ENCODE results near the gene SLC13A3. TPM values are rescaled to one million over a fixed set of nuclear protein-coding genes. Genes with fewer than 3 reads are reported as not detected.

The SLC13A3 gene
- total and polyA plus RNA-seq, 2 of the 4 experiments (the other 2 are of a cell fraction), result 2.5 to 4.2 TPM

DNA sequence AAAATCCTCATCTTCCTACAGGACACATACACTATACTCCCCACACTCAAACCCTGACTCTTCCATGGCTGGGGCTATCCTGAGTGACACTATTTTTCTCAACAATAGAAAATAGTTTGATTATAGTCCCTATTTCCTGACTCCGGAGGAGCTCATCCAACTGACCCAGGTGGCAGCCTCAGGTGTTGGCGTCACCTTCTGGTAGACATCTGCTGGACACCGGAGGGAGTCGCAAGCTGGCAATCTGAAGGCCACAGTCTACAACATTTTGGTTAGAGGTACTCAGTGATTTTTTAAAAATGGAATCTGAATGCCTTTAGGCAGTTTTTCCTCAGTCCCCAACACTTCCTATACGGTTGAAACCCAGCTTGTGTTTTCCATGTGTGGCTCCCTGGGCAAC, 68.6 kb downstream of the SLC13A3 start:
- Histone ChIP-seq H4K20me1 (ENCODE audit: insufficient read depth, low read length) (no peaks in the 10 kb centered on the region), H3K18ac (ENCODE audit: low read depth, low read length) (no peak overlapping the region), H3K9ac (ENCODE audit: low read depth, low read length) (no peak overlapping the region), H3K79me1 (ENCODE audit: low read depth in 1 of 2, low read length in 2 of 2) (no peaks in the 10 kb centered on the region), H3K23ac (ENCODE audit: low read depth, low read length) (no peak overlapping the region), H3K56ac (ENCODE audit: extremely low read depth, insufficient read depth, low read length) (no peak overlapping the region), H3K4me2 (ENCODE audit: low read depth, low read length) (no peak overlapping the region), H3K9me3 (ENCODE audit: control insufficient read depth, insufficient read depth, low read length) (no peaks in the 10 kb centered on the region), H2BK120ac (ENCODE audit: low read depth, low read length) (no peak overlapping the region), H3K14ac (replicated peaks; ENCODE audit: low read depth, low read length) (no peak overlapping the region), H2BK5ac (ENCODE audit: low read depth, low read length, poor library complexity, severe bottlenecking) (no peak overlapping the region), H3K9me1 (ENCODE audit: insufficient read depth, low read length) (no peaks in the 10 kb centered on the region), H3K36me3 (ENCODE audit: control insufficient read depth, insufficient read depth, low read length) (no peaks in the 10 kb centered on the region), H4K5ac (ENCODE audit: low read depth, low read length) (no peak overlapping the region), H3K4me3 (ENCODE audit: insufficient read depth, low read depth, low read length) (no peak overlapping the region), H2BK15ac (ENCODE audit: low read depth, low read length) (no peak overlapping the region), H3K4me1 (ENCODE audit: control insufficient read depth, insufficient read depth, low read length) (no peaks in the 10 kb centered on the region), H2AK9ac (replicated peaks; ENCODE audit: low read depth, low read length, poor library complexity) (no peak overlapping the region), H4K8ac (ENCODE audit: low read depth in 2 of 2, low read length in 2 of 2) (no peak overlapping the region), H3K27me3 (ENCODE audit: control insufficient read depth, insufficient read depth, low read length) (no peaks in the 10 kb centered on the region), H2AK5ac (ENCODE audit: low read depth, low read length) (no peak overlapping the region), H4K91ac (ENCODE audit: insufficient read depth, low read depth, low read length) (no peak overlapping the region), H2AFZ (replicated peaks; ENCODE audit: low read length, poor library complexity) (no peak overlapping the region), H3K27ac (ENCODE audit: insufficient read depth, low read length) (no peak overlapping the region), H3K4ac (ENCODE audit: low read depth, low read length) (no peak overlapping the region), H2BK20ac (ENCODE audit: low read depth, low read length) (no peak overlapping the region)
- intact Hi-C loops (cut with micrococcal nuclease), result no loop called here
- ChIA-PET POLR2A (ENCODE audit: unreplicated experiment) (interaction anchor here (0.5 kb wide), 1 partner anchor 183 kb away, joined by 3 read pairs; no protein-coding TSS in a partner anchor), CTCF (interaction anchor here (0.6 kb wide), 1 partner anchor 315 kb away, joined by 3 read pairs; no protein-coding TSS in a partner anchor)
- TF ChIP-seq SMC3 (IDR thresholded peaks at IDR 0.05; ENCODE audit: low read depth, low read length) (no peak), FOS (IDR thresholded peaks at IDR 0.05; ENCODE audit: low read depth, low read length) (no peak), BHLHE40 (IDR thresholded peaks at IDR 0.05; ENCODE audit: low read depth, low read length) (no peak), NFE2L2 (IDR thresholded peaks at IDR 0.05; ENCODE audit: low read depth, low read length) (no peak), CEBPB (IDR thresholded peaks at IDR 0.05; ENCODE audit: low read depth, low read length) (no peak), RCOR1 (IDR thresholded peaks at IDR 0.05; ENCODE audit: insufficient replicate concordance, low read length) (no peak), MXI1 (IDR thresholded peaks at IDR 0.05; ENCODE audit: borderline replicate concordance, low read depth, low read length) (no peak), MAZ (IDR thresholded peaks at IDR 0.05; ENCODE audit: borderline replicate concordance, low read depth, low read length) (no peak), POLR2A (IDR thresholded peaks at IDR 0.05; ENCODE audit: low read depth, low read length) (no peak)
- TF ChIP-seq, protein P1, sequence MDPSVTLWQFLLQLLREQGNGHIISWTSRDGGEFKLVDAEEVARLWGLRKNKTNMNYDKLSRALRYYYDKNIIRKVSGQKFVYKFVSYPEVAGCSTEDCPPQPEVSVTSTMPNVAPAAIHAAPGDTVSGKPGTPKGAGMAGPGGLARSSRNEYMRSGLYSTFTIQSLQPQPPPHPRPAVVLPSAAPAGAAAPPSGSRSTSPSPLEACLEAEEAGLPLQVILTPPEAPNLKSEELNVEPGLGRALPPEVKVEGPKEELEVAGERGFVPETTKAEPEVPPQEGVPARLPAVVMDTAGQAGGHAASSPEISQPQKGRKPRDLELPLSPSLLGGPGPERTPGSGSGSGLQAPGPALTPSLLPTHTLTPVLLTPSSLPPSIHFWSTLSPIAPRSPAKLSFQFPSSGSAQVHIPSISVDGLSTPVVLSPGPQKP (IDR thresholded peaks at IDR 0.05; ENCODE audit: borderline replicate concordance, low read depth, low read length), result no peak
- TF ChIP-seq, protein P2, sequence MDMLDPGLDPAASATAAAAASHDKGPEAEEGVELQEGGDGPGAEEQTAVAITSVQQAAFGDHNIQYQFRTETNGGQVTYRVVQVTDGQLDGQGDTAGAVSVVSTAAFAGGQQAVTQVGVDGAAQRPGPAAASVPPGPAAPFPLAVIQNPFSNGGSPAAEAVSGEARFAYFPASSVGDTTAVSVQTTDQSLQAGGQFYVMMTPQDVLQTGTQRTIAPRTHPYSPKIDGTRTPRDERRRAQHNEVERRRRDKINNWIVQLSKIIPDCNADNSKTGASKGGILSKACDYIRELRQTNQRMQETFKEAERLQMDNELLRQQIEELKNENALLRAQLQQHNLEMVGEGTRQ (IDR thresholded peaks at IDR 0.05; ENCODE audit: low read depth, low read length), result no peak
- WGBS, 2 experiments (ENCODE audit: extremely low coverage in 2 of 2, insufficient read length in 1 of 2), result no CpG with 5 or more reads among the region's 5 CpGs
- no TSS peak for BruUV-seq (replicated peaks)
- in situ Hi-C loops (cut with MboI; ENCODE audit: low sequenced_read_pairs), result no loop called here
- ATAC-seq (ENCODE audit: low read depth) (no peak), DNase-seq (no peak)
- dilution Hi-C loops (cut with HindIII; ENCODE audit: low sequenced_read_pairs, unreplicated experiment), result no loop called here
